DMS153 treated with DMSO at 0.1 percent for 48 hours (cell line): ENCODE measurements around the gene SH3YL1.

ENCODE experiments used
- DNase-seq: peaks from one replicate; lab custom pipeline; 2025; ENCODE audit not compliant: unreplicated experiment; lab: John Stamatoyannopoulos, UW

SH3YL1 gene

GRCh38 chr2:282371-283263 is 18.8 kb upstream of the SH3YL1 start:
- no peak for DNase-seq

- DNase-seq = no peak
Measured at GRCh38 chr2:281381-281780, 17.5 kb upstream of the SH3YL1 start.

DNA sequence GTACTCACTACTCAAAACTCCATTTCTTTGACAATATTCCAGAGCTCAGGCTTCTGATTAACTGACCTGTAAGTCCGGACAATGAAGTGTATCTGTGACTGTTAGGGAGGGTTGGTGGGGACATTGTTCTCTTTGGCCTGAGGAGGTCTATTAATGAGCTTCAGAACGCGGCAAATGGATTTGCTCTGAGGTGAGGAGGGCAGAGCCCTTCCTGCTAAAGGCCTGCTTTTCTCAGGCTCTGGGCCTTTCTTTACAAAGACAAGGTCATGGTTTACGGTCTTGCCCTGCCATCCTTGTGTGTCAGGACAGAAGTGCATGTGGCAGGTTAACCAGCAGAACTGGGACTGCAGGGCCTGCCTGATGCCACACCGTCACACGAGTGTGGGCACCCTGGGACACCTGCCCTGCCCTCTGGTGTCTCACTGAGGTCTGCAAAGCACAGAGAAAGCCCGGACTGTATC is 16.8 kb upstream of the SH3YL1 start:
- no peak for DNase-seq

GRCh38 chr2:279956-280649 is 16.3 kb upstream of the SH3YL1 start:
- no peak for DNase-seq

- DNase-seq = no peak
Measured at GRCh38 chr2:279366-279765, 15.5 kb upstream of the SH3YL1 start.

GRCh38 chr2:278927-279320 is 15.1 kb upstream of the SH3YL1 start:
- DNase-seq = no peak

GRCh38 chr2:278312-278926 is 14.6 kb upstream of the SH3YL1 start:
- no peak for DNase-seq

DNA sequence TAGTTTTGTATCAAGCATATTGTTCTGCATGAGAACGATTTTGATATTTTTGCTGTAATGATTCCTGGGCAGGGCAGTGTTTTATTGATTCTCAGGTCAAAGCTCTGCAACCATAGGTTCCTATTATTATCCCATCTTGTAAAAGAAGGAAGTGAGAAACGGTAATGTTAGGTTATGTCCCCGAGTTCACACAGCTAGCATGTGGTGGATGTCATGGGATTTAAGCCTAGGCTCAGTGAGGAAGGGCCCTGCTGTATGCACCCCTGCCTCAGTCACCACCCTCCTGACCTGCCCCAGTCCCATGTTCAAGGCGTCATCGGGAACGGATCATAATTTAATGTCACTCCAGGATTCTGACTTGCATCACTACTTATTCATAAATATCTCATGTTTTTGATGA is 11.6 kb upstream of the SH3YL1 start:
- no peak for DNase-seq

GRCh38 chr2:274503-274902 is 10.7 kb upstream of the SH3YL1 start:
- no peak for DNase-seq

- DNase-seq = peak; percentile 22
Measured at GRCh38 chr2:273333-273732, 9.5 kb upstream of the SH3YL1 start.

GRCh38 chr2:271917-272316 is 8.1 kb upstream of the SH3YL1 start:
- DNase-seq = no peak

DNA sequence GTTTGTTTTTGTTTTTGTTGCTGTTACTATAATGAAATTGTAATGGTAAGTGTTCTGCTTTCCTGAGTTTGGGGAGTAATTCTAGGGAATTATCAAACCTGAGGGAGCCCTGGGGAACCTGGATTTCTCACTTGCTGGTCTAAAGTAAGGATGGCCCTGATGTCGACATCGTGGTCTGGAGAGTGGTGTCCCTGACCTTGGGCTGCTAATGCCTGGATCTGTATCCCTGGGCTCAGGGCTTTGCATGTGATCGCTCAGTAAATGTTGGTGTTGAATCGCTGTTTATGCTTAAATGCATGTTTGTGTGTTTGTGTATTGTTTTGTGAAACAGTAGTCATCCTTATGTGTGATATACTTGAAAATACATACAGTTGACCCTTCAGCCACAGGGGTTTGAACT is 7.0 kb upstream of the SH3YL1 start:
- no peak for DNase-seq

DNA sequence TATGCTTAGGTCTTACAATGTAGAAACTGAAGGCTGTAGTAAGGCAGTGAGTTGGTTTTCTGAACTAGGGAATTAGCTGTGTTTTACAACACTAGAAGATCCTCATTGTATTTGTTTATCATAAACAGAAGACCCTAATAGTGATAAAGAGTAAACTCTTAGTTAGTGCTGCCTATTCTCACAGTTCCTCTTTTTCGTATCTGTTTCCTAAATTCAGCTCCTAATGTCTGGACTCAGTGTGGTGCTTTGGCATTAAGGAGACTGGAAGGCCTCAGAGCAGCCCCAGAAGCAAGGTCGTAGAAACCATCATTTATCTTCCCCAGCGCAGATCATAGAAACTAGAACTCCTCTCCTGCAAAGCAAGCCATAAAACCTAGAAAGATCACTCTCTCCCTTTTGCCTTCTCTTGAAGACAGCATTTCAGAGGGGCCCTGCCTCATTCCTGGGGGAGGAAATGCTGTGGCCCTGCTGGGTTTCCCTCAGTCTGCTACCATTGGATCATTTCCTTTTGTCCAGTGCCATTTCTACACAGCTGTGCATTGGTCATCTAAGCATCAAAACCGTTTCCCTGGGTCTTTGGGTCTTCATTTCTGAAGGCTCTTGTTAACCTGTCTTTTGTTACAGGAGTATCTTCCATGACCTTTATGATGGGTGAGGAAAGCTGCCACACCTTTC is 5.7 kb upstream of the SH3YL1 start:
- DNase-seq = no peak

GRCh38 chr2:268323-268722 is 4.5 kb upstream of the SH3YL1 start:
- DNase-seq = no peak

- peak; percentile 71 for DNase-seq
Measured at GRCh38 chr2:264493-265468, 949 bp upstream of the SH3YL1 start, which contains the start of gene ACP1. Gene ACP1, plus strand, starts transcription at chr2:264947. Its CDS starts 18 bp downstream, at chr2:264965.

GRCh38 chr2:263022-263738 is 652 bp downstream of the SH3YL1 start:
- no peak for DNase-seq

DNA sequence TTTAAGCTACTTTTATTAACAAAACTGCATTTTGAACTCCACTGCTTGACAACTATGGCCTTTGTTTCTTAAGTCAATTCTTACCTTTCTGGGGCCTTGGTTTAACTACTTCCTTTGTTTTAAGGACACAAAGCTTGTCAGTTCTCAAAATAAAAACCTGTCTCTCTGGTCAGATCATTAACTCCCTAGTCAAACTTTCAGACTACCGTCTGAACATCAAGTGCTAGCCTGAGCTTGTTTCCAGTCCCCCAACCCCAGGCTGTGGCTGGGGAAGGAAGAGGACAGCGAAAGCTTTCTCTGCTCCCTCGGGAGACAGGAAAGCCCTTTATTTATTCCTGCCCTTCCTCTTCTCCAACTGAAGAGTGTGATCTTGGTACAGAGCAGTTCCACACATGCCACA is 1.7 kb downstream of the SH3YL1 start:
- DNase-seq = no peak

DNA sequence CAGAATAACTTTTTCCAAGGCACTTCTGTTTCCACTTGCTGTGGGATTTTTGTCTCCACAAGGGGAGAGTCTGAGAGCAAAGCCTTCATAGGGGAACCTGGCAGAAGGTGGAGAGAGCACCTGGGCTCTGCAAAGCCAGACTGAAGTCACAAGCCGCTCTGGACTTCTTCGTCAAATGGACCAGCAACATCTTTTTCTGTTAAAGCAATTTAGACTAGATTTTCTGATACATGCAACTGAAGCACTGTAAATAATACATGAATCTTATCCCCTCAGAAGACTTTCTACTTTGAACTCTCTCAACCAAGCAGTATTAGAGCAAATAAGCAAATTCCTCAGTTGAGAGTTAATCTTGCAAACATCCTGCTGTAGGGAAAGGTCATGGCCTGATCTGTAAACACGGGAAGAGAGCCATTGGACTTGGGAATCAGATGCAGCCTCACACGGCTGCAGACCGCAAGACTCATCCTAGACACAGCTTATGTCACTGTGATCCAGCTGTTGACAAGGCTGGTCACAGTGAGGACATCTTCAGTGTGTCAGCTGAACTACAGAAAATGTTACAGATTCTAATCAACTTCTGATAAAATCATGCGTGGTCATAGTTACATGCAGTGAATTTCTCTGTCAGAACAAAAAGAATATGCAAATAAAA is 3.2 kb downstream of the SH3YL1 start:
- DNase-seq = no peak

GRCh38 chr2:259789-260331 is 4.0 kb downstream of the SH3YL1 start:
- no peak for DNase-seq
